ENCODE measurements around the gene TNFAIP3.
"Not testable (repeated sequence)": the region's sequence is repeated elsewhere in the genome, so short reads cannot be mapped to it uniquely, and the experiment has no call there.

Gene TNFAIP3

GRCh38 chr6:137827977-137828810, 38.9 kb upstream of the TNFAIP3 start:
- Histone ChIP-seq H3K36me3 (ENCODE audit: control insufficient read depth, insufficient read depth, low read length) (no peaks in the 10 kb centered on the region), H3K9me3 (ENCODE audit: control insufficient read depth, low read length) (no peaks in the 10 kb centered on the region), H3K27ac (ENCODE audit: insufficient read depth, low read depth, low read length, poor library complexity, severe bottlenecking) (no peak overlapping the region), H3K4me1 (ENCODE audit: control insufficient read depth, insufficient read depth, low read length) (peaks cover 2% of the 10 kb centered on the region), H3K4me3 (ENCODE audit: insufficient read depth, low read depth, low read length) (no peak overlapping the region), H3K27me3 (ENCODE audit: control insufficient read depth, insufficient read depth, low read length, poor library complexity, severe bottlenecking) (no peaks in the 10 kb centered on the region)
- WGBS, 2 experiments, result 93 to 95% methylated on average over 4 of the region's 4 CpGs

- H3K4me3 ChIP-seq (ENCODE audit: insufficient read depth, low read depth, low read length), result no peak overlapping the region
- no peaks in the 10 kb centered on the region for H3K9me3 ChIP-seq (ENCODE audit: control insufficient read depth, low read length)
- no peak overlapping the region for H3K27ac ChIP-seq (ENCODE audit: insufficient read depth, low read depth, low read length, poor library complexity, severe bottlenecking)
- no peaks in the 10 kb centered on the region for H3K36me3 ChIP-seq (ENCODE audit: control insufficient read depth, insufficient read depth, low read length)
- WGBS, 2 experiments, result 80 to 83% methylated on average over 4 of the region's 4 CpGs
- H3K4me1 ChIP-seq (ENCODE audit: control insufficient read depth, insufficient read depth, low read length), result no peaks in the 10 kb centered on the region
- no peaks in the 10 kb centered on the region for H3K27me3 ChIP-seq (ENCODE audit: control insufficient read depth, insufficient read depth, low read length, poor library complexity, severe bottlenecking)
These were observed 37.4 kb upstream of the TNFAIP3 start for GRCh38 chr6:137829641-137830083.

- no peaks in the 10 kb centered on the region for H3K36me3 ChIP-seq (ENCODE audit: control insufficient read depth, insufficient read depth, low read length)
- H3K9me3 ChIP-seq (ENCODE audit: control insufficient read depth, low read length), result no peaks in the 10 kb centered on the region
- H3K27ac ChIP-seq (ENCODE audit: insufficient read depth, low read depth, low read length, poor library complexity, severe bottlenecking), result no peak overlapping the region
- H3K27me3 ChIP-seq (ENCODE audit: control insufficient read depth, insufficient read depth, low read length, poor library complexity, severe bottlenecking), result no peaks in the 10 kb centered on the region
- no peaks in the 10 kb centered on the region for H3K4me1 ChIP-seq (ENCODE audit: control insufficient read depth, insufficient read depth, low read length)
- no peak overlapping the region for H3K4me3 ChIP-seq (ENCODE audit: insufficient read depth, low read depth, low read length)
These were observed 36.5 kb upstream of the TNFAIP3 start for GRCh38 chr6:137830511-137830911.

- no peaks in the 10 kb centered on the region for H3K9me3 ChIP-seq (ENCODE audit: control insufficient read depth, low read length)
- H3K27me3 ChIP-seq (ENCODE audit: control insufficient read depth, insufficient read depth, low read length, poor library complexity, severe bottlenecking), result no peaks in the 10 kb centered on the region
- H3K36me3 ChIP-seq (ENCODE audit: control insufficient read depth, insufficient read depth, low read length), result no peaks in the 10 kb centered on the region
- no peaks in the 10 kb centered on the region for H3K4me1 ChIP-seq (ENCODE audit: control insufficient read depth, insufficient read depth, low read length)
- H3K27ac ChIP-seq (ENCODE audit: insufficient read depth, low read depth, low read length, poor library complexity, severe bottlenecking), result no peak overlapping the region
- H3K4me3 ChIP-seq (ENCODE audit: insufficient read depth, low read depth, low read length), result no peak overlapping the region
- 80 to 84% methylated on average over 1 to 3 of the region's 3 CpGs for WGBS, 2 experiments
These were observed 34.9 kb upstream of the TNFAIP3 start for GRCh38 chr6:137832110-137832509.

GRCh38 chr6:137834508-137834907, 32.6 kb upstream of the TNFAIP3 start:
- Histone ChIP-seq H3K27ac (ENCODE audit: insufficient read depth, low read depth, low read length, poor library complexity, severe bottlenecking) (no peak overlapping the region), H3K4me3 (ENCODE audit: insufficient read depth, low read depth, low read length) (no peak overlapping the region), H3K27me3 (ENCODE audit: control insufficient read depth, insufficient read depth, low read length, poor library complexity, severe bottlenecking) (no peaks in the 10 kb centered on the region), H3K9me3 (ENCODE audit: control insufficient read depth, low read length) (no peaks in the 10 kb centered on the region), H3K4me1 (ENCODE audit: control insufficient read depth, insufficient read depth, low read length) (no peaks in the 10 kb centered on the region), H3K36me3 (ENCODE audit: control insufficient read depth, insufficient read depth, low read length) (no peaks in the 10 kb centered on the region)
- 95 to 98% methylated on average over 2 to 3 of the region's 3 CpGs for WGBS, 2 experiments

- peaks cover 2% of the 10 kb centered on the region for H3K9me3 ChIP-seq (ENCODE audit: control insufficient read depth, low read length)
- H3K27me3 ChIP-seq (ENCODE audit: control insufficient read depth, insufficient read depth, low read length, poor library complexity, severe bottlenecking), result no peaks in the 10 kb centered on the region
- H3K27ac ChIP-seq (ENCODE audit: insufficient read depth, low read depth, low read length, poor library complexity, severe bottlenecking), result no peak overlapping the region
- 83 to 92% methylated on average over 3 of the region's 3 CpGs for WGBS, 2 experiments
- no peaks in the 10 kb centered on the region for H3K36me3 ChIP-seq (ENCODE audit: control insufficient read depth, insufficient read depth, low read length)
- no peak overlapping the region for H3K4me3 ChIP-seq (ENCODE audit: insufficient read depth, low read depth, low read length)
- H3K4me1 ChIP-seq (ENCODE audit: control insufficient read depth, insufficient read depth, low read length), result no peaks in the 10 kb centered on the region
These were observed 30.3 kb upstream of the TNFAIP3 start for GRCh38 chr6:137836788-137837187.

GRCh38 chr6:137838090-137838489, 29.0 kb upstream of the TNFAIP3 start:
- 79 to 95% methylated on average over 2 of the region's 2 CpGs for WGBS, 2 experiments

GRCh38 chr6:137838597-137838996, 28.5 kb upstream of the TNFAIP3 start:
- not testable (repeated sequence) for H3K4me3 ChIP-seq (ENCODE audit: insufficient read depth, low read depth, low read length); H3K36me3 ChIP-seq (ENCODE audit: control insufficient read depth, insufficient read depth, low read length); H3K4me1 ChIP-seq (ENCODE audit: control insufficient read depth, insufficient read depth, low read length); H3K9me3 ChIP-seq (ENCODE audit: control insufficient read depth, low read length); H3K27ac ChIP-seq (ENCODE audit: insufficient read depth, low read depth, low read length, poor library complexity, severe bottlenecking); H3K27me3 ChIP-seq (ENCODE audit: control insufficient read depth, insufficient read depth, low read length, poor library complexity, severe bottlenecking)
- WGBS, 2 experiments, result 80 to 83% methylated on average over 5 of the region's 5 CpGs

More at GRCh38 chr6:137838090-137838489, 29.0 kb upstream of the TNFAIP3 start:
- H3K9me3 ChIP-seq (ENCODE audit: control insufficient read depth, low read length); H3K36me3 ChIP-seq (ENCODE audit: control insufficient read depth, insufficient read depth, low read length); H3K27ac ChIP-seq (ENCODE audit: insufficient read depth, low read depth, low read length, poor library complexity, severe bottlenecking); H3K27me3 ChIP-seq (ENCODE audit: control insufficient read depth, insufficient read depth, low read length, poor library complexity, severe bottlenecking); H3K4me3 ChIP-seq (ENCODE audit: insufficient read depth, low read depth, low read length); H3K4me1 ChIP-seq (ENCODE audit: control insufficient read depth, insufficient read depth, low read length): not testable (repeated sequence)

GRCh38 chr6:137839076-137839475, 28.0 kb upstream of the TNFAIP3 start:
- 83 to 89% methylated on average over 2 of the region's 2 CpGs for WGBS, 2 experiments
- Histone ChIP-seq H3K27me3 (ENCODE audit: control insufficient read depth, insufficient read depth, low read length, poor library complexity, severe bottlenecking) (no peaks in the 10 kb centered on the region), H3K36me3 (ENCODE audit: control insufficient read depth, insufficient read depth, low read length) (no peaks in the 10 kb centered on the region), H3K4me3 (ENCODE audit: insufficient read depth, low read depth, low read length) (no peak overlapping the region), H3K9me3 (ENCODE audit: control insufficient read depth, low read length) (peaks cover 2% of the 10 kb centered on the region), H3K4me1 (ENCODE audit: control insufficient read depth, insufficient read depth, low read length) (no peaks in the 10 kb centered on the region), H3K27ac (ENCODE audit: insufficient read depth, low read depth, low read length, poor library complexity, severe bottlenecking) (no peak overlapping the region)

GRCh38 chr6:137840252-137840651, 26.8 kb upstream of the TNFAIP3 start:
- no peaks in the 10 kb centered on the region for H3K4me1 ChIP-seq (ENCODE audit: control insufficient read depth, insufficient read depth, low read length)
- no peaks in the 10 kb centered on the region for H3K27me3 ChIP-seq (ENCODE audit: control insufficient read depth, insufficient read depth, low read length, poor library complexity, severe bottlenecking)
- no peak overlapping the region for H3K4me3 ChIP-seq (ENCODE audit: insufficient read depth, low read depth, low read length)
- no peaks in the 10 kb centered on the region for H3K36me3 ChIP-seq (ENCODE audit: control insufficient read depth, insufficient read depth, low read length)
- peaks cover 2% of the 10 kb centered on the region for H3K9me3 ChIP-seq (ENCODE audit: control insufficient read depth, low read length)
- H3K27ac ChIP-seq (ENCODE audit: insufficient read depth, low read depth, low read length, poor library complexity, severe bottlenecking), result no peak overlapping the region
- WGBS, 2 experiments, result 100% methylated on average over 1 of the region's 1 CpG

Data from ectodermal cell (in vitro differentiated cells).